Measurements from ENCODE around the gene UTP4. TPM values are rescaled to one million over a fixed set of nuclear protein-coding genes. Genes with fewer than 3 reads are reported as not detected.

The UTP4 gene
- total and polyA plus RNA-seq, 4 experiments from 2014 or later: 36.9 to 96.5 (median 50.9) TPM

DNA sequence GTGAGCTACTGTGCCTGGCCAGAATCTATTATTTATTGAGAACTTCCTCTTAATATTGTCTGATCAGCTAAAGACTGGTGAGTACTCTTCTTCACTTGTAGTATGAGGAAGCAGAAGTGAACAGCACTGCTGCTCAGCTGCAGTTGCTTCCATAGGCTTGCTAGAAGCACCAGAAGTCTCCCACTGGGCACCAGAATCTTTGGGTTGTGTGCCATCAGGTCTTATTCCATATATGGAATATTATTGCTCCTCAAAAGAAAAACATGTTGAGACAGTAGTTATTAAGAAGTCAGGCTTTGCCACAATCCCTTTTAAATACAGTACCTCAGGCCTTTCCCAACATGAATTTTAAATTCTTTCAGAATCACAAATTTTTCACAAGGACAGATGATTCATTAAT lies 71.7 kb downstream of the UTP4 start:
- H3K4me3 Mint-ChIP-seq: no peak overlapping the region
- Histone ChIP-seq H3K9me3 (ENCODE audit: control insufficient read depth in 1 of 2, low read length in 2 of 2) (no peaks in the 10 kb centered on the region), H3K4me3 (ENCODE audit: low read length in 2 of 2) (no peak overlapping the region), H3K27ac (ENCODE audit: low read depth, low read length) (no peak overlapping the region), H3K36me3 (ENCODE audit: insufficient read depth, low read length) (no peaks in the 10 kb centered on the region), H3K27me3 (ENCODE audit: insufficient read depth, low read length) (no peaks in the 10 kb centered on the region), H3K4me1 (ENCODE audit: insufficient read depth, low read length) (no peaks in the 10 kb centered on the region)
- POLR2A ChIA-PET (ENCODE audit: partially characterized antibody): no interaction called here
- H3K27me3 Mint-ChIP-seq: no peaks in the 10 kb centered on the region
- H3K36me3 Mint-ChIP-seq: peaks cover 2 to 3% of the 10 kb centered on the region in 2 donors
- intact Hi-C loops (cut with micrococcal nuclease): no loop called here
- H3K4me1 Mint-ChIP-seq: peaks cover 18 to 24% (median 19%) of the 10 kb centered on the region in 4 donors
- DNase-seq: no peak
- peak overlapping the region in 2 of 7 donors; percentile 8 to 64 for H3K27ac Mint-ChIP-seq
- CTCF ChIA-PET (ENCODE audit: partially characterized antibody): interaction anchor here (0.6 kb wide), 1 partner anchor 21 kb away, joined by 3 read pairs; no protein-coding TSS in a partner anchor
- H3K9me3 Mint-ChIP-seq: no peaks in the 10 kb centered on the region

DNA sequence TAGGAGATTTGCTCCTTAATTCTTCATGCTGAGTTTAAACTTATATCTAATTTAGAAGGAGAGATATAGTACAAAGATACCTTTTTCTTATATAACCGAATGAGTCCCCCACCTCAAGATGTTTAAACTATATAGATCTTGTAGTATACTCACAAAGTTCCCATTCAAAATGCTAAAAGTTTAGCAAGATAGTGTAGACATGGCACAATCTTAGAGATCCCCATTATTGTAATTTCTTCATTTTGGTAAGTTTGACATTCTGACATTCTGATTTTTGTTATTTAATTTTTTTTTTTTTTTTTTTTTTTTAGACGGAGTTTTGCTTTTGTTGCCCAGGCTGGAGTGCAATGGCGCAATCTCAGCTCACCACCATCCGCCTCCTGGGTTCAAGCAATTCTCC lies 77.3 kb downstream of the UTP4 start:
- DNase-seq: no peak
- intact Hi-C loops (cut with micrococcal nuclease): loop anchor here (10.0 kb wide), 1 partner anchor 55 kb away; no protein-coding TSS in a partner anchor
- CTCF ChIA-PET (ENCODE audit: partially characterized antibody): interaction anchor here (0.6 kb wide), 1 partner anchor 77 kb away, joined by 4 read pairs; no protein-coding TSS in a partner anchor
- H3K27ac Mint-ChIP-seq: no peak overlapping the region
- no peak overlapping the region for H3K4me3 Mint-ChIP-seq
- Histone ChIP-seq H3K36me3 (ENCODE audit: insufficient read depth, low read length) (no peaks in the 10 kb centered on the region), H3K9me3 (ENCODE audit: control insufficient read depth in 1 of 2, low read length in 2 of 2) (no peaks in the 10 kb centered on the region), H3K27me3 (ENCODE audit: insufficient read depth, low read length) (no peaks in the 10 kb centered on the region), H3K27ac (ENCODE audit: low read depth, low read length) (no peak overlapping the region), H3K4me1 (ENCODE audit: insufficient read depth, low read length) (no peaks in the 10 kb centered on the region), H3K4me3 (ENCODE audit: low read length in 2 of 2) (no peak overlapping the region)
- no peaks in the 10 kb centered on the region for H3K27me3 Mint-ChIP-seq
- H3K4me1 Mint-ChIP-seq: peaks cover 7 to 15% (median 11%) of the 10 kb centered on the region in 4 donors
- POLR2A ChIA-PET (ENCODE audit: partially characterized antibody): interaction anchor here (1.1 kb wide), 1 partner anchor 23 kb away, joined by 3 read pairs; the partner anchor contains the start of gene SNTB2
- no peaks in the 10 kb centered on the region for H3K36me3 Mint-ChIP-seq
- H3K9me3 Mint-ChIP-seq: peaks cover 0 to 1% (median 0%) of the 10 kb centered on the region in 8 donors

DNA sequence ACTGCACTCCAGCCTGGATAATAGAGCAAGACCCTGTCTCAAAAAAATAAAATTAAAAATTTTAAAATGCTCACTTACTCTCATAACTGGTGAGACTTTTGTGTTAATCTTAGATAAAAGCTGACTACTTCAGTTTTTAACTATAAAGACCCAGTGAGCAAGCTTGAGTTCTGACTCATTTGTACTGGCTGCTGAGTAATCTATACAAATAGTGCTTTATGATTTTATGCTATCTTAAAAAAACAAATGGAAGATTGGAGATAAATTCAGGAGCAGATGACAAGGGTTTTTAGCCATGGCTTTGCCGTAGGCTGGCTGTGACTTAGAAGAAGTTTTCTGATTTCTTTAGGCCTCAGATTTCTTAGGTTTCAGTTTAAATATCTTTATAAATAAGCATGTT lies 85.0 kb downstream of the UTP4 start:
- no peaks in the 10 kb centered on the region for H3K9me3 Mint-ChIP-seq
- no peaks in the 10 kb centered on the region for H3K27me3 Mint-ChIP-seq
- no peak overlapping the region for H3K4me3 Mint-ChIP-seq
- Histone ChIP-seq H3K4me1 (ENCODE audit: insufficient read depth, low read length) (peaks cover 7% of the 10 kb centered on the region), H3K4me3 (ENCODE audit: low read length in 2 of 2) (no peak overlapping the region), H3K27me3 (ENCODE audit: insufficient read depth, low read length) (no peaks in the 10 kb centered on the region), H3K27ac (ENCODE audit: low read depth, low read length) (no peak overlapping the region), H3K9me3 (ENCODE audit: control insufficient read depth in 1 of 2, low read length in 2 of 2) (no peaks in the 10 kb centered on the region), H3K36me3 (ENCODE audit: insufficient read depth, low read length) (peaks cover 5% of the 10 kb centered on the region)
- intact Hi-C loops (cut with micrococcal nuclease): loop anchor here (10.0 kb wide), 1 partner anchor 47 kb away; no protein-coding TSS in a partner anchor
- H3K27ac Mint-ChIP-seq: no peak overlapping the region
- H3K4me1 Mint-ChIP-seq: peaks cover 11 to 16% (median 13%) of the 10 kb centered on the region in 4 donors
- H3K36me3 Mint-ChIP-seq: no peaks in the 10 kb centered on the region
- POLR2A ChIA-PET (ENCODE audit: partially characterized antibody): interaction anchor here (0.9 to 1.9 kb wide), 2 partner anchors 29 to 31 kb away, joined by 3 to 5 read pairs; partner anchors contain the start of gene SNTB2
- CTCF ChIA-PET (ENCODE audit: partially characterized antibody): interaction anchor here (0.8 to 1.9 kb wide), 2 partner anchors 68 to 105 kb away, joined by 3 to 8 read pairs; no protein-coding TSS in a partner anchor
- DNase-seq: no peak

Other genes with a start within 250 kb of the UTP4 start
- gene HAS3, start 27.0 kb upstream of the UTP4 start, total RNA-seq: 1 to 10 TPM; 2.7 to 3.3 TPM
- under 1 TPM in 1 of 2 donors, not detected in 1; 0.07 TPM for gene HAS3, start 27.0 kb upstream of the UTP4 start, polyA plus RNA-seq
- 100 to 1,000 TPM; 141 TPM for gene CHTF8, start 61 bp upstream of the UTP4 start, total RNA-seq
- 100 to 1,000 TPM; 160 to 231 TPM for gene CHTF8, start 61 bp upstream of the UTP4 start, polyA plus RNA-seq
- gene SNTB2, start 54.5 kb downstream of the UTP4 start, total RNA-seq: 10 to 100 TPM; 15.4 to 21.2 TPM
- gene SNTB2, start 54.5 kb downstream of the UTP4 start, polyA plus RNA-seq: 10 to 100 TPM in 1 of 2 donors, 1 to 10 TPM in 1; 4.5 to 19.1 TPM
- gene VPS4A, start 178.7 kb downstream of the UTP4 start, total RNA-seq: 10 to 100 TPM; 46.7 to 48.3 TPM
- gene VPS4A, start 178.7 kb downstream of the UTP4 start, polyA plus RNA-seq: 10 to 100 TPM; 27.2 to 41.2 TPM
- gene PDF, start 197.9 kb downstream of the UTP4 start, total RNA-seq: 10 to 100 TPM; 11.8 TPM
- gene PDF, start 197.9 kb downstream of the UTP4 start, polyA plus RNA-seq: 10 to 100 TPM; 12.6 to 18.0 TPM
- gene COG8, start 206.9 kb downstream of the UTP4 start, total RNA-seq: 10 to 100 TPM; 66.0 to 66.1 TPM
- gene COG8, start 206.9 kb downstream of the UTP4 start, polyA plus RNA-seq: 10 to 100 TPM; 31.3 to 34.1 TPM
- 10 to 100 TPM; 30.9 to 31.9 TPM for gene NIP7, start 207.1 kb downstream of the UTP4 start, total RNA-seq
- gene NIP7, start 207.1 kb downstream of the UTP4 start, polyA plus RNA-seq: 10 to 100 TPM; 23.4 to 24.4 TPM
- gene TMED6, start 219.1 kb downstream of the UTP4 start, total RNA-seq: 1 to 10 TPM; 2.5 to 5.4 TPM
- gene TMED6, start 219.1 kb downstream of the UTP4 start, polyA plus RNA-seq: under 1 TPM in 1 of 2 donors, not detected in 1; 0.30 TPM